ENCODE data around the gene ZBTB46.
A peak's percentile ranks its signal among the peaks of the same experiment; 100 is the strongest.

Gene ZBTB46

DNA sequence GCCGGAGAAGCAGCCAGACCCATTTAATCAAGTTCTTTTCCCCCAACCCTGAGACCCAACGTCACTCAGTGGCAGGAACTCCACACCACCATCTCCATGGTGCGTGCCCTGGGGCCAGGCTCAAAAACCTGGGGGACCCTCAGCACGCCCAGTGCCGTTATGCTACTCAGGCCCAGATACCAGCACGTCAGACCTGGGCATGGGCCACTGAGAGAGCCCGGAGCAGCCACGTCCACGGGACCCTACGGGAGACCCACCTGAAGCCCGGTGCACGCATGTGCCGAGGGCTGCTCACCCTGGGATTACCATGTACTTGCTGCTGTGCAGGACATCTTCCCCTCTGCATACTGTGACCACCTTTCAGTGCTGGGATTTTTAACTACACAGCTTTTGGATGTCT lies 77.7 kb downstream of the ZBTB46 start:
- TF ChIP-seq, protein P1, sequence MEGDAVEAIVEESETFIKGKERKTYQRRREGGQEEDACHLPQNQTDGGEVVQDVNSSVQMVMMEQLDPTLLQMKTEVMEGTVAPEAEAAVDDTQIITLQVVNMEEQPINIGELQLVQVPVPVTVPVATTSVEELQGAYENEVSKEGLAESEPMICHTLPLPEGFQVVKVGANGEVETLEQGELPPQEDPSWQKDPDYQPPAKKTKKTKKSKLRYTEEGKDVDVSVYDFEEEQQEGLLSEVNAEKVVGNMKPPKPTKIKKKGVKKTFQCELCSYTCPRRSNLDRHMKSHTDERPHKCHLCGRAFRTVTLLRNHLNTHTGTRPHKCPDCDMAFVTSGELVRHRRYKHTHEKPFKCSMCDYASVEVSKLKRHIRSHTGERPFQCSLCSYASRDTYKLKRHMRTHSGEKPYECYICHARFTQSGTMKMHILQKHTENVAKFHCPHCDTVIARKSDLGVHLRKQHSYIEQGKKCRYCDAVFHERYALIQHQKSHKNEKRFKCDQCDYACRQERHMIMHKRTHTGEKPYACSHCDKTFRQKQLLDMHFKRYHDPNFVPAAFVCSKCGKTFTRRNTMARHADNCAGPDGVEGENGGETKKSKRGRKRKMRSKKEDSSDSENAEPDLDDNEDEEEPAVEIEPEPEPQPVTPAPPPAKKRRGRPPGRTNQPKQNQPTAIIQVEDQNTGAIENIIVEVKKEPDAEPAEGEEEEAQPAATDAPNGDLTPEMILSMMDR (conservative IDR thresholded peaks at IDR 0.05; ENCODE audit: low read depth), result no peak
- no peak for DNase-seq (ENCODE audit: low spot score)
- ChIA-PET CTCF (interaction anchor here (0.6 kb wide), 1 partner anchor 21 kb away, joined by 3 read pairs; no protein-coding TSS in a partner anchor), POLR2A (ENCODE audit: low non-redundant PET) (no interaction called here)
- H3K27ac ChIP-seq, result no peak overlapping the region

DNA sequence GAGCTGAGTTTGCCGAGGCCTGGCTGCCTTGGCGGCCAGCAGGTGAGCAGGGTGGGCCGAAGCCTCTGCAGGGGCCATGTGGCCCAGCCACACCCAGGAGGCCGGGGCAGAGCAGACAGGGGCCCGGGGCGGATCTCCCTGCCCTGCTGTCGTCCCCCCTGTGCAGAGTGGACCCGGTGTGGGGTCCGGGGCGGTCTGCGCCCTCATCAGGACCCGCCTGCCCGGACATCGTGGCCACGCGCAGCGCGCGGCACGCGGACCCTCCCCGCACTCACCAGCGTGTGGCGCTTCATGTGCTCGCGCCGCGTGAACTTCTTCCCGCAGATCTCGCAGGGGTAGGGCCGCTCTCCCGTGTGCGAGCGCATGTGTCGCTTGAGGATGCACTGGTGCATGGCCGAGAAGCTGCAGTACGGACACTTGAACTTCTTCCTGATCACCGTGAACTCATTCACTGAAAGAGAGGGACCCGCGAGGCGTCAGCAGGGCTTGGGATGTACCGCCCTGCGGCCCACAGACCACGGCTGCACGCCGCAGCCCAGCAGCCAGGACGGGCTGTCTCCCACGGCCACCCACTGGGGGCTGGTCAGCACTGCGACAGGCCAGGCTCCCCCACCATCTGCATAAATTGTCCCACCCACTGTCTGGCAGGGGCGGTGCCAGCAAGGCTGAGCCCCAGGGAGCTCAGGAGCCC lies 78.5 kb downstream of the ZBTB46 start:
- CTCF ChIA-PET, result no interaction called here

DNA sequence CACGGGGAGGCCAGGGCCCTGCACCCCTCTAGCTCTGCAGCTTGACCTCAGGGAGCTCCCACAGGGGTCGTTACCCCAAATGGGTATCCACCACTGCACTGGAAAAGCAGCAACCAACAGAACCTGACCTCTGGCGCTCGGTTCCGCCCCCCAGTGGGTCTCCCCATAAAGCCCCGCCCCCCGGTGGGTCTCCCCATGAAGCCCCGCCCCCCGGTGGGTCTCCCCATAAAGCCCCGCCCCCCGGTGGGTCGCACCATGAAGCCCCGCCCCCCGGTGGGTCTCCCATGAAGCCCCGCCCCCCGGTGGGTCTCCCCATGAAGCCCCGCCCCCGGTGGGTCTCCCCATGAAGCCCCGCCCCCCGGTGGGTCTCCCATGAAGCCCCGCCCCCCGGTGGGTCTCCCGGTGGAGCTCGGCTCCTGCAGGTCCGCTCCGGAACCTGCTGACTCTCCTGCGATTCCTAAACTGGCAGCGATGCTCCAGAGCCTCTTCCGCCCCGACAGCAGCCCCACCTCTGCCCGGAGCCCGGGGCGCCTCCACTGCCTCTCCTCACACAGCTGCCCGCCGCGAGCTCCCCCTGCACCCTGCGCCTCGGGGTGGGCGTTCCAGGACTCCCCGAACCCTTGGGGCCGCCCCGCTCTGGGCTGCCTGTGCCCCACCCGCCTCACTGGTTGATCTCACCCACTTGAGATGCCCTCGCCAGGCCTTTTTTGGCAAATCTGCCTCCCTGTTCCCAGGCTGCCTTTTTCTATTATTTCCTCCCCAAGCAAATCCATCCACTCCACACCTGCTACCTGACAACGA lies 79.4 kb downstream of the ZBTB46 start:
- peak overlapping the region; percentile 14; the same call in 1 of the 2 replicates for H3K27ac ChIP-seq
- ChIA-PET POLR2A (ENCODE audit: low non-redundant PET) (no interaction called here), CTCF (interaction anchor here (0.7 kb wide), 1 partner anchor 9 kb away, joined by 3 read pairs; no protein-coding TSS in a partner anchor)
- no peak for DNase-seq (ENCODE audit: low spot score)
- TF ChIP-seq, protein P1 (conservative IDR thresholded peaks at IDR 0.05; ENCODE audit: low read depth), result no peak

More for the DNA sequence above, 78.5 kb downstream of the ZBTB46 start:
- TF ChIP-seq, protein P1 (conservative IDR thresholded peaks at IDR 0.05; ENCODE audit: low read depth), result no peak
- DNase-seq (ENCODE audit: low spot score), result no peak
- no peak overlapping the region for H3K27ac ChIP-seq
- POLR2A ChIA-PET (ENCODE audit: low non-redundant PET), result no interaction called here

DNA sequence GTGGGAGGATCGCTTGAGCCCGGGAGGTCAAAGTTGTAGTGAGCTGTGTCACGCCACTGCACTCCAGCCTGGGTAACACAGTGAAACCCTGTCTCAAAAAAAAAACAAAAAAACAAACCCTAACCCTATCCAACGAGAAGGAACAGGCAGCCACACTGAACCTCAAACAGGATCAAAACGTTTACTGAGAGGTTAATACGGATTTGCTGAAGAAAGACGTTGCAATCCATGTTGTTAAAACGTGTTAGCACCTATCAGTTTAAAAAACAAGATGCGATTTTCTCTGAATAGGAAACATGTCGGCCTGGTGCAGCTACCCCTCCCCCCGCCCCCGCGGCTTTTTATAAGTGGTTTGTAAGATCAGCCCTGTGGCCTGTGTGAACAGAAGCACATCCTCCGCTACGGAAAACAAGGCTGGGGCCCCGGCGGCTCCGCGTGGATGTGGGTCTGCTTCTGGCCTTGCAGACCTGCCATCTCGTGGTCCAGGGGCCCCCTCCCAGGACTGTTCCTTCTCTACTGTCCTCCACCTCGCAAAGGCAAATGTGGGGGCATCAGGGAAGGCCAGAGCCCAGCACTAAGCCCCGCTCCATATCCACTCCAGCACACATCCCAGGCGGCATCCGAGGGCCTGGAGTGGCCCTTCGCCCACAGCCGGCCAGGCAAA lies 80.1 kb downstream of the ZBTB46 start:
- ChIA-PET CTCF (no interaction called here), POLR2A (ENCODE audit: low non-redundant PET) (no interaction called here)
- no peak for DNase-seq (ENCODE audit: low spot score)
- H3K27ac ChIP-seq, result peak overlapping the region; percentile 1; the same call in 1 of the 2 replicates
- TF ChIP-seq, protein P1 (conservative IDR thresholded peaks at IDR 0.05; ENCODE audit: low read depth), result no peak

DNA sequence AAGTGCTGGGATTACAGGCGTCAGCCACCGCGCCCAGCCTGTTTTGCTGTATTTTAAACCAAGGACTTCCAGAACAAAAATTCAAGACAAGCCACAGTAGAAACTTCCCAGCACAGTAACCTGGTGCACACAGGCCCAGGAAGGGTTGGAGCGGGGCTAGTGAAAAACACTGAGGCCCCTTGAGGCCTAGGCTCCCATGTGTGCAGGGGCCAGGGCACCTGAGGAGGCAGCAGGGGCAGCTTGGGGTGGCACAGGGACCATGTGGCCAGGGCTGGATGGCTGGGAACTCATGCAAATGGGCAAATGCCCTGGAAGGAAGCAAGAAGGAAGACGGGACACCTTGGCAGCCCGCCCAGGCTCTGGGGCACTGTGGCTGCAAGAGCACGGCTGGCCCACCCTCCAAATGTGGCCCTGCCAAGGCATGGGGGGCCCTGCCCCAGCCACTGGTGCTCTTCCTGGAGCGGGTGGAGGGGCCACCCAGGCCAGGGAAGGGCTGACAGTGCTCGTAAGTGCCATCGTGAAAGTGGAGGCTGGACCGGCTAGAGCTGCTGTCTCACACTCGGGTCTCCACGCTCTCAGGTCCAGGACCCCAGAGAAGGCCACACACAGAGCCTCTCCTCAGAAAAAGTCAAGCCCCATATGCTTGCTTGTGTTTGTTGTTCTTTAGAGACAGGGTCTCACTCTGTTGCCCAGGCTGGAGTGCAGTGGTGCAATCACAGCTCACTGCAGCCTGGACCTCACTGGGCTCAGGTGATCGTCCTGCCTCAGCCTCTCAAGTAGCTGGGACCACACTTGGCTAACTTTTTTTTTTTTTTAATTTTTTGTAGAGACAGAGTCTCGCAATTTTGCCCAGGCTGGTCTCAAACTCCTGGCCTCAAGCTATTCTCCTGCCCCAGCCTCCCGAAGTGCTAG lies 81.2 kb downstream of the ZBTB46 start:
- ChIA-PET CTCF (interaction anchor here (0.6 to 0.7 kb wide), 3 partner anchors 12 to 57 kb away, joined by 3 to 4 read pairs (median 3); no protein-coding TSS in a partner anchor), POLR2A (ENCODE audit: low non-redundant PET) (no interaction called here)
- H3K27ac ChIP-seq, result peak overlapping the region; percentile 1; the same call in 1 of the 2 replicates
- no peak for DNase-seq (ENCODE audit: low spot score)
- TF ChIP-seq, protein P1 (conservative IDR thresholded peaks at IDR 0.05; ENCODE audit: low read depth), result no peak

All from RWPE1 (cell line).